HG03097 (cell line): ENCODE data around the gene SMTN.

Experiments
- ATAC-seq: cut with Tn5 transposase; IDR thresholded peaks from one replicate; pipeline ENCODE4 v1.9.1; 2021; ENCODE audit not compliant: unreplicated experiment, low FRiP score

SMTN gene

DNA sequence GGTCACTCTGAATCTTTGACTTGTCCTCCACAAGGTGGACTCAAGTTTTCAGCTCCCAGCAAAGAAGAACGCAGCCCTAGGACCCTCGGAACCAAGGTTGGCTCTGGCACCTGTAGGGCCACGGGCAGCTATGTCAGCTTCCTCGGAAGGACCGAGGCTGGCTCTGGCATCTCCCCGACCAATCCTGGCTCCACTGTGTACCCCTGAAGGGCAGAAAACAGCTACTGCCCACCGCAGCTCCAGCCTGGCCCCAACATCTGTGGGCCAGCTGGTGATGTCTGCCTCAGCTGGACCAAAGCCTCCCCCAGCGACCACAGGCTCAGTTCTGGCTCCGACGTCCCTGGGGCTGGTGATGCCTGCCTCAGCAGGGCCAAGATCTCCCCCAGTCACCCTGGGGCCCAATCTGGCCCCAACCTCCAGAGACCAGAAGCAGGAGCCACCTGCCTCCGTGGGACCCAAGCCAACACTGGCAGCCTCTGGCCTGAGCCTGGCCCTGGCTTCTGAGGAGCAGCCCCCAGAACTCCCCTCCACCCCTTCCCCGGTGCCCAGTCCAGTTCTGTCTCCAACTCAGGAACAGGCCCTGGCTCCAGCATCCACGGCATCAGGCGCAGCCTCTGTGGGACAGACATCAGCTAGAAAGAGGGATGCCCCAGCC is 43.8 kb downstream of the SMTN start:
- no peak for ATAC-seq

- ATAC-seq = no peak
Observed at GRCh38 chr22:31125521-31126117, 44.5 kb downstream of the SMTN start.

GRCh38 chr22:31126128-31126868 is 45.2 kb downstream of the SMTN start:
- no peak for ATAC-seq

DNA sequence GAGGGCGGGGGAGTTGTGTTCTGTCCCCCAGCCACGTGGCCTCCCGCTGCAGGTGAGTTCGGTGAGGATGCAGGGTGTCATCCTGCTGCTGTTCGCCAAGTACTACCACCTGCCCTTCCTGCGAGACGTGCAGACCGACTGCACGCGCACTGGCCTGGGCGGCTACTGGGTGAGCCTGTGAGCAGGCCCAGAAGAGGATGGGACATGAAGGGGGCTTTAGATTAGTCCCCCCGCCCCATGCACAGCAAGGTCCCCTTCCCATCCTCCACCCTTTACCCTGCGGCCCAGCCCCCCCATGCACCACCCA is 45.7 kb downstream of the SMTN start:
- no peak for ATAC-seq

DNA sequence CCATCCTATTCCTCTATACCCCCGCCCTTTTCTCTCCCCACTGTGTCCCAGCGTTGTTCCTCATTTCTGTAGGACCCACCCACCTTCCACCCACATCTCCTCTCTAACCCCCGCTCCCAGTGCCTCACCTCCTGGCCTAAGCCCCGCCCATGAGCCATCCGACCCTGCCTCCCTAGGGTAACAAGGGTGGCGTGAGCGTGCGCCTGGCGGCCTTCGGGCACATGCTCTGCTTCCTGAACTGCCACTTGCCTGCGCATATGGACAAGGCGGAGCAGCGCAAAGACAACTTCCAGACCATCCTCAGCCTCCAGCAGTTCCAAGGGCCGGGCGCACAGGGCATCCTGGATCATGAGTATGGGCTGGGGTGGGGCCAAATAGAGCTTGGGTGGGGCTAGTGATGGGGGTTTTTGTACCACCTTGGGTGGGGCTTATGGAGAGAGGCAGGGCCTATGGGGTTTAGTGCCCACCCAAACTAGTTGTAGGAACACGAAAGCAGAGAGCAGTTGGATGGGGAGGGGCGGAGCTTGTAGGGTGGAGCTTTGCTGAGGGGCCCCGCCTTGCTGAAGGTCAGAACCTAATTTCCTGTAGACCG is 46.2 kb downstream of the SMTN start:
- ATAC-seq = no peak

- ATAC-seq = no peak
Observed at GRCh38 chr22:31128156-31128555, 47.0 kb downstream of the SMTN start.

GRCh38 chr22:31130873-31131272 is 49.8 kb downstream of the SMTN start:
- no peak for ATAC-seq

DNA sequence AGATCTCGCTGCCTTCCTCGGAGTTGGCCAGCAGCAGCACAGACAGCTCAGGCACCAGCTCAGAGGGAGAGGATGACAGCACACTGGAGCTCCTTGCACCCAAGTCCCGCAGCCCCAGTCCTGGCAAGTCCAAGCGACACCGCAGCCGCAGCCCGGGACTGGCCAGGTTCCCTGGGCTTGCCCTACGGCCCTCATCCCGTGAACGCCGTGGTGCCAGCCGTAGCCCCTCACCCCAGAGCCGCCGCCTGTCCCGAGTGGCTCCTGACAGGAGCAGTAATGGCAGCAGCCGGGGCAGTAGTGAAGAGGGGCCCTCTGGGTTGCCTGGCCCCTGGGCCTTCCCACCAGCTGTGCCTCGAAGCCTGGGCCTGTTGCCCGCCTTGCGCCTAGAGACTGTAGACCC is 52.8 kb downstream of the SMTN start:
- no peak for ATAC-seq

GRCh38 chr22:31134688-31135087 is 53.6 kb downstream of the SMTN start:
- ATAC-seq = no peak

DNA sequence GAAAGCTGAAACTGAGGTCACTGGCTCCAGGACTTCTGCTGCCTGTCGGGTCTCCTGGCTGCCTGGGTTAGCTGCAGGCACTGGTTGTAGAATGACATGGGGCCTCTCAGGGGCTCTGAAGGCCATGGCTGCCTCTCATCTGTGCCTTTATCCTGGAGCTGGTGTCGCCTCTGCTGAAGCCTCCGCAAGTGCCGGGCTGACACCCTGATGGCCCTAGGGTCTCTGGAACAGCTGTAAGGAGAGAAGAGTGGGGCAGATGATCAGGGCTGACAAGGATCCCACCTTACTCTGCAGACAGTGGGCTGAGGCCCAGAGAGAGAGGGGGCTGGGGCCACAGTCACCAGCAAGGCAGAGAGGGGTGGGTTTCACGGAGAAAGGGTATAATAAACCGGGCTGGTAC is 54.6 kb downstream of the SMTN start:
- ATAC-seq = no peak

DNA sequence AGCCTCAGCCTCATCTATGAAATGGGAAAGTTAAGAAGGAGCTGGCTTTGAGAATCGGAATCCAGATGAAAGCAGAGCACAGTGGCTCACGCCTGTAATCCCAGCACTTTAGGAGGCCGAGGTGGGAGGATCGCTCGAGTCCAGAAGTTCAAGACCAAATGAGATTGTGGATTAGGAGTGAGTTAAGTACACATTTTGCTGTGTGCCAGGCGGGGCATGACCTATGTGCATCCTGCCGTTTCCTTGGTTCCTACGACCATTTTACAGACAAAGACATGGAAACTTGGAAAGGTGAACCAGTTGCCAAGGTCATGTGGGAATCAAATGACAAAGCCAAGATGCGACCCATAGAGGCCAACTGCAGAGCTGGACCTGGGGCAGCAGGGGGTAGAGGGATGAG is 55.0 kb downstream of the SMTN start:
- no peak for ATAC-seq

- no peak for ATAC-seq
Observed at GRCh38 chr22:31136711-31137110, 55.6 kb downstream of the SMTN start.

DNA sequence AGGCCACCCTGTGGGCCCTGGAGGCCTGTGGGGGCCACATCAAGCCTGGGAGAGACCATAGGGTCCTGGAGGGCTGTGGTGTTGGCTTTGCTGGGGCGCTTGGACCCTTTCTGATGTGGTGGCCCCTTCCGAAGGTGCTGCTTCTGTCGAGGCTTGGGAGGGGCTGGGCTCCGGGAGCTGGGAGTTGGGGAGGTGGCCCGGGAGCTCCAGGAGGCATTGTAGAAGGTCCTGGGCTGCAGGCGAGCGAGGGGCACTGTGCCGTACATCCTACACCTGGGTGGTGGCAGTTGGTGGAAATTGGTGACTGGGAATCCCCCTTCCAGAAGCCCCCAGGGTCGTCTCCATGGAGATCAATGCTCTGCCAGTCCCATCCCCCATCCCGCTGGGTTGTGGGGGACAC is 56.6 kb downstream of the SMTN start:
- no peak for ATAC-seq

DNA sequence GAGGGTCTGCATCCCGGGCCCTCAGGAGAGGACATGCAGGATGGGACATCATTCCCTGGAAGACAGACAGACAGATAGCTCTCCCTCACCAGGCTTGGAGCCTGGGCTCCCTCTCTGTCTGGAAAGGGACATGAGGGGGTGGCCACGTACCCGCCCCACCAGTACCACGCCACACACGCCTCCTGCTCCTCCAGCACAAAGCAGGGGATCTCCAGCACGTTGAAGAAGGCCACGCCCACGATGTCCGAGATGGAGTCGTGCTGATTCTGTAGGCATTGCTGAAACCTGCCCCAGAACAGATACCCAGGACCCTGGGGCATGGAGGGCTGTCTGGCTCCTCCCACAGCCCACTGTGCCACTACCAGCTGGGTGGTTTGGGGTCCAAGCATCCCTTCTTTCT is 57.0 kb downstream of the SMTN start:
- ATAC-seq = no peak

DNA sequence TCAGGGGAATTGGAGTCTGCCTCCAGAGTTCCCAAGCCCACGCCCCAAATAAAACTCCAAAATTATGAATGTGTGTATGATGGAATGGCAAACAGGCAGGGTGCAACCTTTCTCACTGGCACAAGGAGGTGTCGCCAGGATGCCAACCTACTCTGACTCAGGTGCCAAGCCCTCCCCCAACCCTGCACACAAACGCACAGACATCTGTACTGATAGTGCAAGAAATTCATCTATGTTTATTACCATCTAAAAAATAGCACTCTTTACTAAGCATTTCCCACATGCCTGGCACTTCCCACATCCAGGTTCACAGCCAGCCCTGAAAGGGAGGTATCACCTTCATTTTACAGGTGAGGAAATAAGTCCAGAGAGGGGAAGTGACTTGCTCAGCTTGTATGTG is 57.9 kb downstream of the SMTN start:
- no peak for ATAC-seq

- ATAC-seq = no peak
Observed at GRCh38 chr22:31139866-31140716, 59.0 kb downstream of the SMTN start, which contains the start of gene PLA2G3. TSS of gene PLA2G3 (minus strand) at chr22:31140508. CDS start at chr22:31140354, 154 bp downstream.

GRCh38 chr22:31140746-31141145 is 59.6 kb downstream of the SMTN start:
- no peak for ATAC-seq

DNA sequence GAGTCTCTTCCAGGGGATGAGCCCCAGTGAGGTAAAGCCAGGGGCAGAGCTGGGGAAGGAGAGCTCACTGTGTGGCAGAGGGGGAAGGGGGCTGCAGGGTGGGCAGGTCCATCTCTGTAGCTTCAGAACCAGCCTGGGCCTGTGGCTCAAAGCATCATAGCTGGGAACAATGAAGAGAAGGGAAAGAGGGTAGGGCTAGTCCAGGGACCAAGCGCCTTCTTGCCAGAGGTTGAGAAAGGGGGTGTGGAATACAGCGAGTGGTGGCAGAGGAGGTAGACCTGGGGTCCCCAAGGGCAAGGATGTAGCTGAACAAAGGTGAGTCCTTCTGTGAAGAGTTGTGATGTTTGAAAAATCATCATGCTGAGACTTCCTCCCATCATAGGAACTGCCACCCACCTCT is 60.4 kb downstream of the SMTN start:
- no peak for ATAC-seq

DNA sequence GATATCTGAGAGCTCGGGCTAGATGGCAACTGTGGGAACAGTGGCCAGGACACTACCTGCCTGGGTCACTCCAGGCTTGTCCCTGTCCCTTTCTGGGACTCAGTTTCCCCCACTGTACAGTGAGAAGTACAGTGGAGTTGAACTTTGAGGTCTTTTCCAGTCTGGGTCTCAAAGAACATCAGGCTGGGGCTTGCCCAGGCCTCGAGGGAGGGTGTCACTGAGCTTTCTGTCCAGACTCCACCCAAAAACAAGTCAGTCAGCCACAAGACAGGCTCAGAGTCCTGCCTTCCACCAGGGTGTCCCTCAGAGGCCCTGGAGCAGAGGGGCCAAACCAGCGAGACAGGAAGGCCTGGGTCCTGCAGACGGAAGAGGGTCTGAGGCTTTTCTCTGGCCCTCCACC is 61.2 kb downstream of the SMTN start:
- no peak for ATAC-seq

DNA sequence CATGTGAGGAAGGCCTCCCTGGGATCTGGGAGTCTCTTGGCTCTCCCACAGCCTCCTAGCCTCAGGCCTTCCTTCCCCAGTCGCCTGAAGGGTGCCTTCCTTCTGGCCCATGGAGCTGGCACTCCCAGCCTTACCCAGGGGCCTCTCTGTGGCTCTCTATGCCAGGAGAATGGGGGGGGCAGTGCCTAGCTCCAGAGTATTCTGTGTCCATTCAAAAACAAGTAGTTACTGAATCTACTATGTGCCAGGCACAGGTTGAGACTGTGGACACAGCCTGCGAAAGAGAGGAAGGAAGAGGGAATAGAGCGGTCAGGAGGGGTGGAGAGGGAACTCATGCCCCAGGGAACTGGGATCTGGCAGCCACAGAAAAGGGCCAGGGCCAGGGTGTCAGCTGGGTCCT is 61.9 kb downstream of the SMTN start:
- no peak for ATAC-seq

DNA sequence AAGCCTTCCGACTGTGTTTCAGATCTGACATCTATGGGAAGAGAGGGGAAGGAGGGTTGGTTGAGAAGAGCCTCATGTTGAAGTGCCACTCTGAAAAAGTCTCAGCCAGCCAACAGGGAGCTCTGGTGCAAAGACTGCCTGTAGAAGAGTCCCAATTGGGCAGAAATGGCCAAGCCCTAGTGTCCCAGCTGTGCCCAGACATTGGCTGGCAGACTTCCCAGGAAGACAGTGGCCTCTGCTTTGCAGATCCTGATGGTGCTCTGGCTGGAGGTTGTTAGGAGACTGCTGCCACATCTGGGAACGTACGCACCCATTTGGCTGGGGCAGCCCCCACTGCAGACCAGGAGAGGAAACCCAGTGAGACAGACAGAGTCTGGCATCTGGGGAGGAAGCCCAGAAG is 62.4 kb downstream of the SMTN start:
- no peak for ATAC-seq
